HG02840 (cell line): ENCODE data around the gene OXA1L.
A peak's percentile ranks its signal among the peaks of the same experiment; 100 is the strongest.
"Not testable (repeated sequence)": the region's sequence is repeated elsewhere in the genome, so short reads cannot be mapped to it uniquely, and the experiment has no call there.

Source experiments
- ATAC-seq: cut with Tn5 transposase; IDR thresholded peaks from one replicate; pipeline ENCODE4 v1.9.1; 2021; ENCODE audit warnings: mild to moderate bottlenecking, moderate library complexity, moderate number of reproducible peaks; ENCODE audit not compliant: unreplicated experiment, low FRiP score

OXA1L gene

GRCh38 chr14:22766457-22767322 is at the start of gene OXA1L:
Gene OXA1L (plus strand): TSS chr14:22766688. CDS start chr14:22766702, 14 bp downstream.
- peak; percentile 82 for ATAC-seq

GRCh38 chr14:22718091-22718490 is 48.4 kb upstream of the OXA1L start:
- ATAC-seq: no peak

- no peak for ATAC-seq
Observed at GRCh38 chr14:22721213-22721612, 45.3 kb upstream of the OXA1L start.

GRCh38 chr14:22723815-22724214 is 42.7 kb upstream of the OXA1L start:
- no peak for ATAC-seq

GRCh38 chr14:22724847-22725246 is 41.6 kb upstream of the OXA1L start:
- ATAC-seq: not testable (repeated sequence)

GRCh38 chr14:22725374-22725773 is 41.1 kb upstream of the OXA1L start:
- ATAC-seq: not testable (repeated sequence)

- ATAC-seq: no peak
Observed at GRCh38 chr14:22726012-22726411, 40.5 kb upstream of the OXA1L start.

- ATAC-seq: not testable (repeated sequence)
Observed at GRCh38 chr14:22732062-22732461, 34.4 kb upstream of the OXA1L start.

GRCh38 chr14:22733829-22734228 is 32.7 kb upstream of the OXA1L start:
- ATAC-seq: no peak

- no peak for ATAC-seq
Observed at GRCh38 chr14:22735096-22735495, 31.4 kb upstream of the OXA1L start.

GRCh38 chr14:22736384-22736783 is 30.1 kb upstream of the OXA1L start:
- not testable (repeated sequence) for ATAC-seq

- no peak for ATAC-seq
Observed at GRCh38 chr14:22737052-22737451, 29.4 kb upstream of the OXA1L start.

GRCh38 chr14:22739423-22739822 is 27.1 kb upstream of the OXA1L start:
- ATAC-seq: no peak

- ATAC-seq: no peak
Observed at GRCh38 chr14:22740020-22740419, 26.5 kb upstream of the OXA1L start.

- ATAC-seq: no peak
Observed at GRCh38 chr14:22747769-22748168, 18.7 kb upstream of the OXA1L start.

GRCh38 chr14:22748206-22748605 is 18.3 kb upstream of the OXA1L start:
- no peak for ATAC-seq

- ATAC-seq: no peak
Observed at GRCh38 chr14:22748631-22749068, 17.8 kb upstream of the OXA1L start.

GRCh38 chr14:22752422-22752821 is 14.1 kb upstream of the OXA1L start:
- no peak for ATAC-seq

- no peak for ATAC-seq
Observed at GRCh38 chr14:22753586-22753985, 12.9 kb upstream of the OXA1L start.

- not testable (repeated sequence) for ATAC-seq
Observed at GRCh38 chr14:22757972-22758650, 8.4 kb upstream of the OXA1L start.

- no peak for ATAC-seq
Observed at GRCh38 chr14:22761734-22762133, 4.8 kb upstream of the OXA1L start.

- no peak for ATAC-seq
Observed at GRCh38 chr14:22764382-22764781, 2.1 kb upstream of the OXA1L start.
